Measurements from ENCODE around the gene USP37.

USP37 gene

DNA sequence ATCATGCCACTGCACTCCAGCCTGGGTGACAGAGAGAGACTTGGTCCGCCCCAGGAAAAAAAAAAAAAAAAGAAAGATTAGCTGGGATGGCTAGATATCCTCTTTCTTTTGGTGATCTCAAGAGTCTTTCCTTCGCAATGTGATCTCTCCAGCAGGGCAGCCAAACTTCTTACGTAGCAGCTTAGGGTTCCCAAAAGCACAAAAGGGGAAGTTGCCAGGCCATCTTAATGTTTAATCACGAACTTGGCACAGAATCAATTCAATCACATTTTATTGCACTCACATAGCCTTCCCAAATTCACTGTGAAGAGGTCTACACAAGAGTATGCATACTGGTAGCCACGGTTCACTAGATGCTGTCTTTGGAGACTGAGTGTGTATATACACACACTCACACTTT is 96.2 kb downstream of the USP37 start:
- DNase-seq, result no peak

- DNase-seq, result no peak
Observed at GRCh38 chr2:218471036-218471435, 97.1 kb downstream of the USP37 start.

DNA sequence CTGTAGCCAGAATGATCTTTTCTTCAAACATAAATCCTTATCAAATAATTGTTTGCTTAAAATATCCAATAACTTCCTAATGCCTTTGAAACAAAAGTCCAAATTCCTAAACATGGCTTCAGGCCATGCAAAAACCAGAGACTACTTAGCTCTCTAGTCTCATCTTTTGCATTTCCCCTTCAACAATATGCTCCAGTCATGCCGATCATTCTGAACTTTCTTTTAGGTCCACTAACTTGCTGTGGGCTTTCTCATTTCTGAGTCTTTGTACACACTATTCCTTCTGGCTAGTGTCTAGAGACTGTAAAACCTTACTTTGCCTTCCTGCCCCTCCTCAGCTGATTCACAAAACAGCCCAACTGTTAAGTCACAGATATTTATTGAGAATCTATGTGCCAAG is 97.7 kb downstream of the USP37 start:
- no peak for DNase-seq

- no peak for DNase-seq
Observed at GRCh38 chr2:218465987-218466633, 102.0 kb downstream of the USP37 start.

- no peak for DNase-seq
Observed at GRCh38 chr2:218458598-218458997, 109.6 kb downstream of the USP37 start.

DNA sequence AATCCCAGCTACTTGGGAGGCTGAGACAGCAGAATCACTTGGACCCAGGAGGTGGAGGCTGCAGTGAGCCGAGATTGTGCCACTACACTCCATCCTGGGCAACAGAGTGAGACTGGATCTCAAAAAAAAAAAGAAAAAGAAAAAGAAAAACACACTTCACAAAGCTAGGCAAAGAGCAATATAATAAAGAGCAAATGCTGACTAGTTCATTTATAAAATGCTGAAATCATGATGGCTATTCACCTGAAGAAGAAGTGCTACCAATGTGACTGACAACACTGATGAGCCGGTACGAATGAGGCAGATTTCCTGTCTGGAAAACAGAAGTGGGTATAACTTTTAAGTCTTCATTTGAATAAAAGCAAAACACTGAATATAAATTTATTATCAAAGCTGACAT is 111.3 kb downstream of the USP37 start:
- no peak for DNase-seq

- DNase-seq, result no peak
Observed at GRCh38 chr2:218452079-218452478, 116.1 kb downstream of the USP37 start.

DNA sequence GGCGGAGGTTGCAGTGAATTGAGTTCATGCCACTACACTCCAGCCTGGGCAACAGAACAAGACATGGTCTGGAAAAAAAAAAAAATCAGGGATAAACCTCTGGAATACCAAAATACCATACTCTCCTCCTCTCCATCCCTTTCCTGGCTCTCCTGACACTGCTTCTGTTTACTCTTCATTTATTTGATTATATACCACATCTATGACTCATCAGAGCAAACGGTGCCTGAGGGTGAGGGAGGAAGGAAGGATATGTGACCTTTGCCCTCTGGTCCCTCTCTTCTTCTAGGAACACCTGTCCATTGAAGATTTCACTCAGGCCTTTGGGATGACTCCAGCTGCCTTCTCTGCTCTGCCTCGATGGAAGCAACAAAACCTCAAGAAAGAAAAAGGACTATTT is 119.2 kb downstream of the USP37 start:
- DNase-seq, result peak; percentile 6

DNA sequence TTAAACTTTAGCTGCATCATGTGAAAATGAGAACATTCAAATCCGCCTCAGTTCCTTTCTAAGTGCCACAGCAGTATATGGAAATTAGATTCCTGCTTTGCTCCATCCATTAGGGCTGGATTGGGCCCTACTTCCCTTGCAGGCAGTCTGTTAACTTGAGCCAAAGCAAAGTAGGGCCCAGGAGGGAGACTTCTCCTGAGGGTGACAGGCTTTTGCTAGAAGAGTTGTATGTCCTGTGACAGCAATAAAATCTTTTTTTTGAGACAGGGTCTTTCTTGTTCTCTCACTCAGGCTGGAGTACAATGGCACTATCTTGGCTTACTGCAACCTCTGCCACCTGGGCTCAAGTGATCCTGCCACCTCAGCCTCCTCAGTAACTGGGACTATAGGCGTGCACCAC is 121.1 kb downstream of the USP37 start:
- DNase-seq, result no peak

GRCh38 chr2:218446547-218446946 is 121.6 kb downstream of the USP37 start:
- DNase-seq, result no peak

GRCh38 chr2:218445602-218446001 is 122.5 kb downstream of the USP37 start:
- DNase-seq, result no peak

- no peak for DNase-seq
Observed at GRCh38 chr2:218444692-218445357, 123.3 kb downstream of the USP37 start.

DNA sequence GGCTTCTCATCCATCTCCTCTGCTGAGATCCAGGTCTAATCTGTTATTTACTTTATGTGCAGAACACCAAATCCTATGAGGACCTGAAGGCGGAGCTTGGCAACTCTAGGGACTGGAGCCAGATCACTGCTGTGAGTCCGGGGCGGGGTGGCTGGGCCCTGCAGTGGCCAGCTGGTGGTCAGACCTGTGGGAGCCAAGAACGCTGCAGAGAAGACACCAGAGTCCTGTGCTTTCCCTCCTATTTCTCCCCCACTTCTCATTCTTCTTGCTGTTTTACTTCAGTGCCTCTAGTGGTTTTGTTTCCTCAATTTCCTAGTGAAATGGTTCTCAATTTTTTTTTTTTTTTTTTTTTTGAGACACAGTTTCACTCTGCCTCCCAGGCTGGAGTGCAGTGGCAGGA is 129.6 kb downstream of the USP37 start:
- DNase-seq, result no peak

- no peak for DNase-seq
Observed at GRCh38 chr2:218437969-218438368, 130.2 kb downstream of the USP37 start.

DNA sequence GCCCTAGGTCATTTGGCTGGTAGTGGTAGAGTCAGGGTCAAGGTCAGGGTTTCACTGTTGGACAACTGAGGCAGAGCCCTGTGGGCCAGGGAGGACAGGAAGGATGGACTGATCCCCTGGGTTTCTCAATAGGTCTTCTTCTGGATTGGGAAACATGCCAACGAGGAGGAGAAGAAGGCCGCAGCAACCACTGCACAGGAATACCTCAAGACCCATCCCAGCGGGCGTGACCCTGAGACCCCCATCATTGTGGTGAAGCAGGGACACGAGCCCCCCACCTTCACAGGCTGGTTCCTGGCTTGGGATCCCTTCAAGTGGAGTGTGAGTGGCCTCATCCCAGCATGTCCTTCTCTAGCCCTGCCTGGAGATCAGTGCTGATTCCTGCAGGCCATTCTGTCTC is 131.2 kb downstream of the USP37 start:
- no peak for DNase-seq

- no peak for DNase-seq
Observed at GRCh38 chr2:218435003-218435982, 132.9 kb downstream of the USP37 start.

DNA sequence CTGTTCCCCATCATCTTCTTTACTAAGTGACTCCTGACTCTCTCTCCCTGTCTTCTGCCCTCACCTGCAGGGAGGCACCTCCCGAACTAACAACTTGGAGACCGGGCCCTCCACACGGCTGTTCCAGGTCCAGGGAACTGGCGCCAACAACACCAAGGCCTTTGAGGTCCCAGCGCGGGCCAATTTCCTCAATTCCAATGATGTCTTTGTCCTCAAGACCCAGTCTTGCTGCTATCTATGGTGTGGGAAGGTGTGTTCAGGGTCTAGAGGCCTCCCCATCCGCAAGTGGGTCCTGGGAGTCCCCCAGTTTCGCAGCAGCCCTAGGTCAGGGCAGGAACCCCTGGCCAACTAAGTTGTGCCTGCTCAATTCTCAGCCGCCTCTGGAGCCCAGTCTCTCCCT is 133.7 kb downstream of the USP37 start:
- no peak for DNase-seq

- no peak for DNase-seq
Observed at GRCh38 chr2:218432676-218433365, 135.3 kb downstream of the USP37 start.

- no peak for DNase-seq
Observed at GRCh38 chr2:218431878-218432277, 136.3 kb downstream of the USP37 start.

- DNase-seq, result no peak
Observed at GRCh38 chr2:218430721-218431120, 137.4 kb downstream of the USP37 start.

- no peak for DNase-seq
Observed at GRCh38 chr2:218429911-218430692, 138.0 kb downstream of the USP37 start.

- no peak for DNase-seq
Observed at GRCh38 chr2:218428846-218429558, 139.1 kb downstream of the USP37 start.

All from NCI-H226 (cell line).